CD14-positive monocyte (primary cell): ENCODE measurements around the gene ICAM5. TPM values are rescaled to one million over a fixed set of nuclear protein-coding genes. Genes with fewer than 3 reads are reported as not detected.

Source experiments
- DNase-seq, 3 donors: peaks; one replicate each; pipeline ENCODE4 v3.0.0-alpha.2; 2011 to 2022
- H2AFZ ChIP-seq: 2 replicates; pipeline ENCODE4 v1.6.0; 2012; ENCODE audit warnings: mild to moderate bottlenecking, low read depth, low read length, inconsistent platforms; ENCODE audit not compliant: insufficient read depth, poor library complexity, severe bottlenecking
- H3K27ac ChIP-seq, 2 donors: 1 replicate in 1 of 2; 2 replicates in 1 of 2; pipeline ENCODE4 v1.5.1; 2012 to 2013; ENCODE audit warnings: low read length in 2 of 2, control low read depth in 1 of 2, inconsistent platforms in 1 of 2, low read depth in 1 of 2, mild to moderate bottlenecking in 1 of 2
- H3K27me3 ChIP-seq, 2 donors: one replicate each; pipeline versions ENCODE4 v1.6.0 to v1.6.1; 2011 to 2013; ENCODE audit warnings: low read length in 2 of 2; ENCODE audit not compliant: control insufficient read depth in 2 of 2, insufficient read depth in 2 of 2
- H3K36me3 ChIP-seq, 2 donors: replicated peaks in 1 of 2; 1 replicate in 1 of 2; 2 replicates in 1 of 2; pipeline versions ENCODE4 v1.5.1 to v1.6.1; 2012 to 2013; ENCODE audit warnings: low read length in 2 of 2, control low read depth in 1 of 2, inconsistent platforms in 1 of 2, mild to moderate bottlenecking in 1 of 2; ENCODE audit not compliant: insufficient read depth in 2 of 2, control insufficient read depth in 1 of 2
- H3K4me1 ChIP-seq, 2 donors: 1 replicate in 1 of 2; 2 replicates in 1 of 2; pipeline versions ENCODE4 v1.5.1 to v1.6.1; 2012 to 2013; ENCODE audit warnings: low read length in 2 of 2, control low read depth in 1 of 2, inconsistent platforms in 1 of 2, mild to moderate bottlenecking in 1 of 2, moderate library complexity in 1 of 2; ENCODE audit not compliant: insufficient read depth in 2 of 2, control insufficient read depth in 1 of 2
- H3K4me2 ChIP-seq: replicated peaks from 2 replicates; pipeline ENCODE3; 2012; ENCODE audit warnings: low read length, moderate library complexity, mild to moderate bottlenecking; ENCODE audit not compliant: poor library complexity, severe bottlenecking; ENCODE audit errors: extremely low read depth
- H3K4me3 ChIP-seq, 3 experiments: fragments of 200-600 bp in 1 of 3; sonication (generic) in 1 of 3; replicated peaks in 1 of 3; 1 replicate in 2 of 3; 2 replicates in 1 of 3; pipeline ENCODE4 v1.5.1; 2011 to 2013; ENCODE audit warnings: low read length in 3 of 3, mild to moderate bottlenecking in 3 of 3, control low read depth in 2 of 3, low read depth in 2 of 3, inconsistent platforms in 1 of 3, moderate library complexity in 1 of 3
- H3K79me2 ChIP-seq: 2 replicates; pipeline ENCODE4 v1.6.0; 2012; ENCODE audit warnings: mild to moderate bottlenecking, control low read depth, inconsistent platforms, low read length, moderate library complexity; ENCODE audit not compliant: insufficient read depth
- H3K9ac ChIP-seq: 2 replicates; pipeline ENCODE4 v1.6.0; 2017; ENCODE audit warnings: low read length, mild to moderate bottlenecking; ENCODE audit not compliant: insufficient read depth, poor library complexity, severe bottlenecking
- H3K9me3 ChIP-seq, 2 donors: replicated peaks in 1 of 2; 1 replicate in 1 of 2; 2 replicates in 1 of 2; pipeline versions ENCODE4 v1.5.1 to v1.6.1; 2012 to 2013; ENCODE audit warnings: low read length in 2 of 2, control low read depth in 1 of 2; ENCODE audit not compliant: control insufficient read depth in 1 of 2, insufficient read depth in 1 of 2
- H4K20me1 ChIP-seq: 2 replicates; pipeline ENCODE4 v1.6.0; 2012; ENCODE audit warnings: mild to moderate bottlenecking, low read length, control low read depth, moderate library complexity; ENCODE audit not compliant: insufficient read depth
- H3K27ac Mint-ChIP-seq, 7 donors: one replicate each; pipeline ENCODE4 v1.8.0; 2020; ENCODE audit warnings: mild to moderate bottlenecking in 7 of 7, mixed read lengths in 7 of 7, moderate library complexity in 6 of 7, inconsistent platforms in 2 of 7
- H3K27me3 Mint-ChIP-seq, 3 donors: one replicate each; pipeline ENCODE4 v1.8.0; 2021 to 2022; ENCODE audit warnings: low read depth in 3 of 3, mild to moderate bottlenecking in 3 of 3, mixed read lengths in 3 of 3, moderate library complexity in 3 of 3, inconsistent platforms in 1 of 3
- H3K36me3 Mint-ChIP-seq, 2 donors: one replicate each; pipeline ENCODE4 v1.8.0; 2020; ENCODE audit warnings: mixed read lengths in 2 of 2, inconsistent platforms in 1 of 2, mild to moderate bottlenecking in 1 of 2
- H3K4me1 Mint-ChIP-seq: one replicate; pipeline ENCODE4 v1.8.0; 2020; ENCODE audit warnings: mild to moderate bottlenecking, mixed read lengths
- H3K4me3 Mint-ChIP-seq, 2 donors: one replicate each; pipeline ENCODE4 v1.8.0; 2020; ENCODE audit warnings: mild to moderate bottlenecking in 2 of 2, mixed read lengths in 2 of 2, moderate library complexity in 1 of 2
- H3K9me3 Mint-ChIP-seq, 7 donors: one replicate each; pipeline ENCODE4 v1.8.0; 2020 to 2022; ENCODE audit warnings: mixed read lengths in 7 of 7, mild to moderate bottlenecking in 6 of 7, moderate library complexity in 6 of 7, inconsistent platforms in 2 of 7
- CTCF ChIP-seq: fragments of 200-600 bp; IDR thresholded peaks from one replicate; pipeline ENCODE4 v1.8.0; 2022; ENCODE audit warnings: antibody characterized with exemption, mild to moderate bottlenecking
- WGBS: methylation state at CpG from one replicate; pipeline ENCODE4 v1.1.5; 2013; ENCODE audit warnings: missing lambda C conversion rate; ENCODE audit not compliant: insufficient coverage; 5-methylcytosine and 5-hydroxymethylcytosine counted together
- intact Hi-C, 2 donors: fragments of 100-400 bp; cut with micrococcal nuclease; formaldehyde crosslinking; loops; one replicate each; pipeline versions ENCODE4 v1.15.0 to v1.15.1; 2023
- polyA plus RNA-seq, 3 donors: library from polyadenylated mRNA; depleted of rRNA in 1 of 3; unstranded in 2 of 3; stranded (reverse) in 1 of 3; fragments of 300-500 nt in 2 of 3; fragments of >200 nt in 1 of 3; fragmentation: Illumina TruSeq in 2 of 3; gene quantifications; 1 replicate in 2 of 3; 2 replicates in 1 of 3; pipeline ENCODE4 v1.2.3, GENCODE V29; 2012 to 2021

The ICAM5 gene
- polyA plus RNA-seq, 3 donors, result 0.21 to 2.1 TPM; not detected in 1

GRCh38 chr19:10284960-10285278 is 4.8 kb upstream of the ICAM5 start:
- peaks cover 21 to 31% (median 27%) of the 10 kb centered on the region in 3 donors for H3K27me3 Mint-ChIP-seq
- peaks cover 48 to 59% of the 10 kb centered on the region in 2 donors for H3K36me3 ChIP-seq
- H3K27ac ChIP-seq, result no peak overlapping the region
- H3K4me3 Mint-ChIP-seq, result no peak overlapping the region
- no peak for TF ChIP-seq CTCF
- no peak overlapping the region for H3K4me2 ChIP-seq
- H3K4me1 Mint-ChIP-seq, result peaks cover 49% of the 10 kb centered on the region
- H3K27ac Mint-ChIP-seq, result peak overlapping the region in 2 of 7 donors; percentile 37 to 40
- peaks cover 48 to 54% of the 10 kb centered on the region in 2 donors for H3K4me1 ChIP-seq
- H3K9ac ChIP-seq, result no peak overlapping the region
- intact Hi-C loops, result no loop called here
- peaks cover 0 to 19% (median 5%) of the 10 kb centered on the region in 7 donors for H3K9me3 Mint-ChIP-seq
- 97% methylated on average over 13 of the region's 13 CpGs for WGBS
- no peak for DNase-seq
- no peaks in the 10 kb centered on the region for H3K79me2 ChIP-seq
- H3K36me3 Mint-ChIP-seq, result peaks cover 59 to 71% of the 10 kb centered on the region in 2 donors
- no peak overlapping the region for H3K4me3 ChIP-seq
- peaks cover 67% of the 10 kb centered on the region for H4K20me1 ChIP-seq
- no peak overlapping the region for H2AFZ ChIP-seq
- no peaks in the 10 kb centered on the region for H3K9me3 ChIP-seq
- peaks cover 4 to 25% of the 10 kb centered on the region in 2 donors for H3K27me3 ChIP-seq

DNA sequence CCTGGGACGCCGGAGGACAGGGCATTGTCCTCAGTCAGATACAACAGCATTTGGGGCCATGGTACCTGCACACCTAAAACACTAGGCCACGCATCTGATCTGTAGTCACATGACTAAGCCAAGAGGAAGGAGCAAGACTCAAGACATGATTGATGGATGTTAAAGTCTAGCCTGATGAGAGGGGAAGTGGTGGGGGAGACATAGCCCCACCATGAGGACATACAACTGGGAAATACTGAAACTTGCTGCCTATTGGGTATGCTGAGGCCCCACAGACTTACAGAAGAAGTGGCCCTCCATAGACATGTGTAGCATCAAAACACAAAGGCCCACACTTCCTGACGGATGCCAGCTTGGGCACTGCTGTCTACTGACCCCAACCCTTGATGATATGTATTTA is 4.4 kb upstream of the ICAM5 start:
- Mint-ChIP-seq H3K36me3 (peaks cover 59 to 66% of the 10 kb centered on the region in 2 donors), H3K27ac (peak overlapping the region in 3 of 7 donors; percentile 37 to 64 (median 40)), H3K4me3 (no peak overlapping the region), H3K9me3 (peaks cover 0 to 23% (median 10%) of the 10 kb centered on the region in 7 donors), H3K27me3 (peaks cover 26 to 36% (median 32%) of the 10 kb centered on the region in 3 donors), H3K4me1 (peaks cover 52% of the 10 kb centered on the region)
- DNase-seq, result peak in 1 of 3 donors; percentile 27
- Histone ChIP-seq H3K27me3 (peaks cover 9 to 30% of the 10 kb centered on the region in 2 donors), H4K20me1 (peaks cover 67% of the 10 kb centered on the region), H3K4me1 (peaks cover 52 to 58% of the 10 kb centered on the region in 2 donors), H3K4me2 (no peak overlapping the region), H3K36me3 (peaks cover 43 to 54% of the 10 kb centered on the region in 2 donors), H3K4me3 (no peak overlapping the region), H3K9me3 (no peaks in the 10 kb centered on the region), H2AFZ (no peak overlapping the region), H3K27ac (no peak overlapping the region), H3K9ac (no peak overlapping the region), H3K79me2 (no peaks in the 10 kb centered on the region)
- no peak for TF ChIP-seq CTCF
- intact Hi-C loops, result no loop called here
- 0% methylated on average over 1 of the region's 4 CpGs for WGBS
